Fibroblast of the conjunctiva (primary cell): ENCODE data around the gene PHLDB2.

Experiments used
- DNase-seq: peaks from one replicate; pipeline ENCODE4 v3.0.0-alpha.2; 2010; ENCODE audit warnings: low read depth

PHLDB2 gene

DNA sequence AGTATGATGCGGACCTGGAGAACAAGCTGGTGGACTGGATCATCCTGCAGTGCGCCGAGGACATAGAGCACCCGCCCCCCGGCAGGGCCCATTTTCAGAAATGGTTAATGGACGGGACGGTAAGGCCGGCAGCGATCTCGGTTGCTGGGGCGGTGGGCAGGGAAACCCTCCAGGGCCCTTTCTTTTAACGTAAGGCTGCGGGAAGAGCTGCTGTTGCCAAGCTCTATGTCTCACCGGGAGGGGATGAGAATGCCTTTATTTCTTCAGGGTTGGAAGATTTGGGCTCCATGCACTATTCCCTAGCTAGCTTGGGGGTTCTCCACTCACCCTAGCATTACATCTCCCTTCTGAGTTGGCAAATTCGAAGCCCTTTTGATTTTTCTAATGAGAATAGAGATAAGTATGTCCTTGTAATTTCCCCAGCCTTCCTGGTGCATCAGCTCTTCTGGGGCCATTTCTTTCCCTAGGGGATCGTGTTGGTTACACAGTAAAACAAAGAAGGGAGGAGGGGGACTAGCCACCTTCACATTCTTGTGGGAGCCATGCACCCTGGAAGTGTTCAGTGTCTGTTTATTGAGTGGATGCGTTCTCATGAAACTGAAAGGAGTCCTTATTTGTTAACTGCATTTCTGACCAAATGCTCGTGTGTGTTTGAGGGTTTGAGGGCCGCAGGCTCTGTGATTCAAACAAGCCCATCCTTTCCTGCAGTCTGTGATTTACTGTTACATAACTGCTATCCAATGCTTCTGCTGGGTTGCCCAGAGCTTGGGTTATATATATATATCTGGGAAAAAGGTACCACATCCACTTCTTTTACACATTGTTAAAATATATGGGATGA lies 140.6 kb downstream of the PHLDB2 start:
- no peak for DNase-seq

GRCh38 chr3:112000367-112000771 lies 141.3 kb downstream of the PHLDB2 start:
- no peak for DNase-seq

- no peak for DNase-seq
These were observed 141.9 kb downstream of the PHLDB2 start for GRCh38 chr3:112000966-112001365.

DNA sequence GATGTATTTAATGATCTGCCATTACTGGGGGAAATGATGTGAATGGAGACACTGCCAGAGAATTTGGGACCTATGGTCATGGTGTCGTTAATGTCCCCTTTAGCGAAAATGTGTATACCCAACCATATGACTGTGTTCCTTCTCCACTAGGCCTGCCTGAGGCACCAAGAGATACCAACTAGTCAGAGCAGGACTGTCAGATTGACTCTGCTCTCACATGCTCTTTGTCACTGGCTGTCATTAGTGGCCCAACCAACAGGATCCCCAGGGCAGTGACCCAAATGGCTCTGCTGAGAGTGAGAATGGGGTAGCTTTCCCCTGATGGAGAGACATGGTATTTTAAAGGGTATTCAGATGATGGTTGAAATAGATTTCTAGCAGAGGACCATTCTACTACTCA lies 142.5 kb downstream of the PHLDB2 start:
- no peak for DNase-seq

- no peak for DNase-seq
These were observed 143.3 kb downstream of the PHLDB2 start for GRCh38 chr3:112002096-112002971.

- no peak for DNase-seq
These were observed 144.4 kb downstream of the PHLDB2 start for GRCh38 chr3:112003321-112004080.

DNA sequence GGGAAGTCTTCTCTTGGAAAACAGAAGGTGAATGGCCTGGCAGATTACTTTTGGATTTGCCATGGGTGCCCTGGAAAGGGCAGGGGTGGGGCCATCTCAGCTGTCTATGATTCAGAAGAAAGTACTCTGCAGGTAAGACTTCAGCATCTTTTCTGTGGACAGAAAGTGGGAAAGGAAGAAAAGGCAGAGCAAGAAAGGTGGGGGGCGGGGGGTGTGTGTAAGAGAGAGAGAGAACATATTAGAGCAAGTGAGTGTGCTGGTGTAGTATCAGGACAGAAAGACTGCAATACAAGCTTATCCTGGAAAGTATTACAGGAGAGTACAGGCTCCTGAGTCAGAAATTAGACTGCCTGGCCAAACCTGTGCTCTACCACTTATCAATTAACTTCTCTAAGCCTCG lies 145.1 kb downstream of the PHLDB2 start:
- DNase-seq: no peak

- DNase-seq: no peak
These were observed 145.6 kb downstream of the PHLDB2 start for GRCh38 chr3:112004669-112005068.

DNA sequence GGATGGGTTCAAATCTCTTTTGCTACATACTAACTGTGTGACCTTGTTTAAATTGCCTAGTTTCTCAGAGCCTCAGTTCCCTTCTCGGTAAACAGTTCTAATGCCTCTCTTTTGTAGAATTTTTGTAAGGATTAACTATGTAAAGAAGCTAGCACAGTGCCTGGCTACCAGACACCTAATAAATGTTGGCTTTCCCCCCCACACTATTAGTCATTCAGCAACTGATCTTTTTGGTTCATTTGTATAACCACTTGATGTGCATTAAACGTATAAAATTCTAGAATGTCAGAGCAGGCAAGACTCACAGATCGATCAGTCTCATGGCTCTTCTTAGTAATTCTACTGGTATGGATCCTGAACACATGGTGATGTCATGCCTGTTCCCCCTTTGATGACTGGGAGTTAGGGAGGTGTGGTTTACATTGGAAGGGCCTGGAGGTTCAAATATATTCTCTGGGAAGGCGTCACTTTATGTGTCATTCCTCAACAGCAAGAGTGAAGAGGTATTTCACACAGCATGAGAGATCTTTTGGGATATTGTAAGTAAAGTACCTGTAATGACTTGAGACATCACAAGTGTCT lies 146.1 kb downstream of the PHLDB2 start:
- DNase-seq: no peak

DNA sequence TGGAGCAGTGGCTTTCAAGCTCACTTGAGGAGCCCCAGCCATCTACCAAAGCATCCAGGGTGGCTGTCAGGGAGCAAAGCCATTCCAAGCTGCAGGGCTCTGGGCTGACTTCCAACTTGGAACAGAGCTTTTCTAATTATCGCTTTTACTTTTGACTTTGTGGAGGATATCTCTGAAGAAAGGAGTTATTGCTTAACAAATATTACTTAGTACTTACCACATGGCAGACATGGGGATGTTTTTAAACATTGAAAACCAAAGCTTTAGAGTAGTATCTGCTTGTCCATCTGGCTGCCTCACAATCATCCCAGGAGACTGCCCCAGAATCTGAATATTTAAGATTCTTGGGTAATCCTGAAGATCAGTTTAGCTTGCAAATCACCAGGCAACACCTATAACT lies 148.6 kb downstream of the PHLDB2 start:
- DNase-seq: peak; percentile 69

DNA sequence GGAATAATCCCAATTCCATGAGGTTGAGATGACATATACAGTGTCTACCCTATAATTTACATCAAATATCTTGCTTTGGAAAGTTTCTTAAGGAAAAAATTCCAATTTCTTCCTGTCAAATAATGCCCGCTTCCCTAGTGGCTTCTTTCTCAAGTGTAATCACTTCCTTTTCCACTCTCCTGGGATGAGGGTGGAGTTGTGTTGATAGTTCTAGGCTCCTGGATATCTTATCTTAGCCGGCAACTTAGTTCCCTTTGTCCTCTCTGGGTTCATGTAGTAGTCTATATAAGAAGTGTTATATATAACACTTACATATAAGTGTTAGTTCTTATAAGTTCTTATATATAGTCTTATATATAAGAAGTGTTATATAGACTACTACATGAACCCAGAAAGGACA lies 150.6 kb downstream of the PHLDB2 start:
- DNase-seq: no peak

DNA sequence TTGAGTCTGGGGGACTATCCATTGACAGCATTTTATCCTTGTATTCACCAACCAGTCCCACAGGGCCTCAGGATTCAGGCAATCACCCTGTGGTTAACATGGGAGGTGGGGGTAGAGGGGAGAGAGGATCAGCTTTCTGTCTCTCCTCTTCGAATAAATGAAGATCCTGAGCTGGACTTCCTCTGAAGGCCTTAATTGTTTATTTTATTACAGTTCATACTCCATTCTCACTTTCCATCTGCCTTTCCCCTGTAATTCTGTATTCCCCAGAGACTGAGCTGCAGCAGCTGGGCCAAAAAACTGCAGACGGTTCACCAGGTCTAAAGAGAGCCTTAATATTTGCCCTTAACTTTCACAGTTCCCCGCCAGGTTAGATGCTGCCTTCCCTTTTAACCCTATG lies 151.6 kb downstream of the PHLDB2 start:
- DNase-seq: peak; percentile 4

- no peak for DNase-seq
These were observed 152.4 kb downstream of the PHLDB2 start for GRCh38 chr3:112011376-112011940.

GRCh38 chr3:112012205-112012992 lies 153.3 kb downstream of the PHLDB2 start:
- no peak for DNase-seq

DNA sequence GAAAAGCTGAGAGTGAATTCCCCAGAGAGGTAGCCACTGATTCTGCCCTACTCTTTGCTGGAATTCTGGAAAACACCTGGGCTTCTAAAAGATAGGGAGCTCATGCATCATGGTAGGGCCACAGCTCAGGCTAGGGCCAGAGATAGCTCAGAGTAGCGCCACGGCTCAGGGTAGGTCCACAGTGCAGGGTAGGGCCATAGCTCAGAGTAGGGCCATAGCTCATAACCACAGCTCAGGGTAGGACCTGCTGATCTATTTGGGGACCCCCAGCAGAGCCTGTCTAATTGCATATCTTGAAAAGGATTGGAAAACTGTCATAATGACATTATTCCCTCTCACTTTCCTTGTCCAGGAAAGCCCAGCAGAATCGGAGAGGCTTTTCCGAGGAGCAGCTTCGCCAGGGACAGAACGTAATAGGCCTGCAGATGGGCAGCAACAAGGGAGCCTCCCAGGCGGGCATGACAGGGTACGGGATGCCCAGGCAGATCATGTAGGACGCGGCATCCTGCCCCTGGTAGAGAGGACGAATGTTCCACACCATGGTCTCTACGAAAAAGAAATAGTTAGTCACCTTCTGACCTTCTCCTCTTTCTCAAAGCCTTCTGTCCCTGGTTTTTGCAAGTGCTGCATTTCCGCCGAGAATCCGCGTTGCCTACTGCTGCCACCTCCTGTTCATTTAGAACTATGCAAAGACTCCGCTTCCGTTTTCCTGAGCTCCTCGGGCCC lies 154.2 kb downstream of the PHLDB2 start:
- peak; percentile 72 for DNase-seq

DNA sequence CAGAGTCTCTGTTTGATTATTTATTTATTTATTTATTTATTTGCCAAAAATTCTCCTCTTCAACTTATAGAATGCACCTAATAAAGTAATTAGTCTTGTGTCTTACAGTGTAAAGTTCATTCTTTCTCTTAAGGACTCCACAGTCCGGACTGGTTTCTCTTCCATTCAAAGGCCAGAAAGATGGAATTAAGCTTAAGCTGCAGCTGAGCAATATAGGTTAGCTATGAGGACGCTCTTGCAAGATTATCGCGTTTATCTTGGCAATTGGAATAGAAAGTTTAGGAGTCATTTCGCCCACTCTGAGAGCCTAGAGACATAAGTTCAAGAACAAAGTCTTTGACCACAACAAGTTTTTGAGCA lies 154.7 kb downstream of the PHLDB2 start:
- DNase-seq: no peak

DNA sequence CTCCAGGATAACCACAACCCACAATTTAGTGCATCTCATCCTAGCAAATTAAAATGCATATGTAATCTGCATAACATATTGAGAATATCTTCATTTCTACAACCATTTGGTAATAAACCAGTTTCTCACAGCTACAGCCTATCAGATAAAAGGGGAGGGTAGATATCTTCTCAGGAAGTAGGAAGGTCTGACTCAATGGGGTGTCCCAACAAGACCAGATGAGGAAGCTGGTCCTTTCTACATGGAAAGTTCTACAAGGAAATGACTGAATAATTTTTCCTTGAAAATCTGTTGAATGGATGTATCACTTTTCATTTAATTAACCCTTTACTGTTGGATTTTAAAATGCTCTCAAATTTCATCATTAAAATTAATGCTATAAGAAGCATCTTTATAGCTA lies 158.0 kb downstream of the PHLDB2 start:
- DNase-seq: no peak

- DNase-seq: no peak
These were observed 159.6 kb downstream of the PHLDB2 start for GRCh38 chr3:112018712-112019111.

DNA sequence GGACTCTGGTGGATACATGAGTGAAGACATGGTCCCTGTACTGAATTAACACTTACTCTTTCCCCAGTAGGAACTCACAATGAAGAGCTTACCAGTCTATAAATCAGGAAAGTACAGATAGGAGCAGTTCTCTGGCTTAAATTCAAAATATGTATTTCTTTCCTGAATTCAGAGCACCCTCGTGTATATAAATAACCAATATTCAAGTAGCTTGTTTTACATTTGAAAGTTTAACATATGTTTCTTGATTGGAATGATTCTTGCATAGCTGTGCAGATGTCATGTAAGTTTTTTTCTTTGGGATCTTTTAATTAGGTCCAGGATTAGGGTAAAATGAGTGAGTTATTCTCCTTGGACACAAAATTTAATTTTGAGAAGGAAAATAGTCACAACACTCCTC lies 160.7 kb downstream of the PHLDB2 start:
- DNase-seq: no peak

GRCh38 chr3:112020674-112021085 lies 161.6 kb downstream of the PHLDB2 start:
- DNase-seq: no peak
